Fibroblast of skin of scalp (primary cell): Measurements from ENCODE around the gene ST6GALNAC2.
"Not testable (repeated sequence)": the region's sequence is repeated elsewhere in the genome, so short reads cannot be mapped to it uniquely, and the experiment has no call there.

Experiments
- DNase-seq: peaks from one replicate; pipeline ENCODE4 v3.0.0-alpha.2; 2013

The ST6GALNAC2 gene

DNA sequence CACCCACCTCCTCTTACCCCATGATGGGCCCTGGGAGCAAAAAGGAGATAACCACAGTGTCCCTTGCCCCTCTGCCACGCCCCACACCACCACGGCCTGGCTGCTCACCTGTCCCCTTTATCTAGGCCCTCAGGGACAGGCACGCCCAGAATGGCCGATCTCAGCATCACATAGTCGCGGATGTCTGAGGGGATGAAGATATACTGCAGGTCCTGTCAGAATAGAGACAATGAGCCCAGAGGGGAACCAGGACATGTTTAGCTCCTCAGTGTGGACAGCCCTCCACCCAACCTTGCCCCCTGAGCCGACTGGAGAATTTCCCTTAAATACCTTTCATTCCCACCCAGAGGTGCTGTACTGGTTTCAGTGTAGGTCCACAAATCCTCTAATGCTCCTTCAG is 15.2 kb downstream of the ST6GALNAC2 start:
- no peak for DNase-seq

DNA sequence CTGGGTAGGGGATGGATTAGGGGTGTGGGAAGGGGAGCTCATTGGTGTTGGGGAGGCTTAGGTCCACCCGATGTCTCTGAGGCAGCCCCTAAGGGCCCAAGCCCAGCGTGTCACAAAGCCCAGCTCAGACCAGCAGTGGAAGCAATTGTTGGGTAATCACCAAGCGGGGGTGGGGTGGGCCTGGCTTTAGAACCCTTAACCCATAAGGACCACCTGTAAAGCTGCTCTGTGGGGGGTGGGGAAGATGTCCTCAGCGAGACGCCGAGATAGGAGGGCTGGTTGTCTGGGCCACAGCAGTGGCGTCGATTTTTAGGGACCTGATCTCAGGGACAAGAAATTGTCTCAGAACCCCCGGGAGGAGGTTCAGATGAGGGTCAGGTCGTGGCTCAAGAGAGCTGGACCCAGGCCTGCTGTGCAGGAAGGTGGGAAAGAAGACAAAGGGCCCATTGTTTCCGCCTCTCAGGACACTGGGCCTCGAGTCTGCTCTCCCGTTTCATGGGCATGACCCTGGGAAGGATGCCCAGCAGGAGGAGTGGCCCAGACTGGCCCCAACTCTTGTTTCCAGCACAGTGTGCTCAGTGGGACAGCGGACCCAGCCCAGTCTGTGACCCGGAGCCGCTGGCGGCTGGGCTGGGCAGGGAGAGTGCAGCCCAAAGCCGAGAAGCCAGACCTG is 15.9 kb downstream of the ST6GALNAC2 start:
- no peak for DNase-seq

DNA sequence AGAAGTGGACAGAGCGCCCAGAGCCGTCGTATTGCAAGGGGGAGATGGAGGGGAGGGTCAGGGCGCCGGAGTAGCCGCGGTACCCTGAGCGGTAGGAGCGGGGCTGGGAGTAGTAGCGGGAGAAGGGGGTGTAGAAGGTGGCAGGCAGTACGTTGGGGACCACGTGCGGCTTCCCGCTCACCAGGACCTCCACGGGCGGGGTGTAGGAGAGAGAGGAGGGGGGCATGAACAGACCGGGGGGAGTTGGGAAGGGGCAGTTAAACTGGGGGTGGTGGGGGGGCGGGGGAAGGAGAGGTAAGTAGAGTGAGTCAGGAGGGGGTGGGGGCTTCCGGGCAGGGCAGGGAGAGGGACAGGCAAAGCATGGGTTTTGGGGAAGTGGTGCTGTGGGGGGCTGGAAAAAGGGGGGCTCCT is 16.8 kb downstream of the ST6GALNAC2 start:
- DNase-seq: no peak

DNA sequence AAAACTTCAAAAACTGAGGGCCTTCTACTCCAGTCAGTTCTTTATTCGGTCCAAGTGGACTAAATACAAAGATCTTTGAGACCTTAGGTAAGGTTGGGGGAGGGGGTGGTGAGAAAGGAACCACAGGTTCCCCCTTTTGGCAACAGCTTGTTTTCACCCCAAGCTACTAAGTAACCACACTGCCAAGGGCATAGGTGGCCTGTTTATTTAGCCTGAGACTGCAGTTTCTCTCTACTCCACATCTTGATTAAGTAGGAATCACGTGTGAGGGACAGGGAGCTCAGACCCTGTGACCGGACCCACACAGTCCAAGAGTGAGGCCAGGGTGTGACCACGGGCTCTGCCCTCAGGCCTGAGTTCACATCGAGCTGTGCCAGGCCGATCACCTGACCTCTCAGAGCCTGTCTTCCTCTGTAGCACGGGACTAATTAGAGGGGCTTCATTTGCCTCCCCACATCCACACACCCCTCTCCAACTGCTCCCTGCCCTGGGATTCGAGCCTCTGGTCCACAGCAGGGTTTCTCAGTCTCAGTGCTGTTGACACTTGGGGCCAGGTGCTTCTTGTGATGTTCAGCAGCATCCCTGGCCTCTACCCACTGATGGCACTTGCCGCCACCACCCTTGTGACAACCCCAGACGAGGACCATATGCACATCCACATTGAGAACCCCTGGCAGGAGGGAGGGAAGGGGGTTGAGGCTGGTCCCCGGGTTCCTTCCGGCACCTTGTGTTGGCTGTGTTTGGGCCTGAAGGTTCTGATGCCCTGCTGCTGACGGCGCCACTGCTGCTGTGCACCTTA is 17.8 kb downstream of the ST6GALNAC2 start:
- no peak for DNase-seq

DNA sequence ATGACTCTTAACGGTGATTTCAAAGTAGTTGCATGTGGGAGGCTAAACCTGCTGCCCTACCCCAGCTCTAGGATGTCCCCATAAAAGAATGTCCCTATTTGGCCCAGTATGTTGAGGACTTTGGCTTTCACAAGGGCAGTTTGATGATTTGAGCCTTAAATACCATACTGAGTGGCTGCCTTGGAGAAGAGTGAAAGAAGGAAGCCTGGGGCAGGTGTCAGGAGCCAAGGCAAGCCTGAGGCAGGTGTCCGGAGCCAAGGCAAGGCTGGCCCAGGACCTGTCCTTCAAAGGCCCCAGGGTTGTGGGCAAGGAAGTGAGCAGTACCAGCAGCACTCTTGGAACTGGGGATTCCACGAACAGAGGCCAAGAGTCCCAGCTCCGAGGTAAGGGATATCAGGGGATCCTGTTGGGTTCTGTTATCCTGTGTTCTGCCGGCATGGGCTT is 18.6 kb downstream of the ST6GALNAC2 start:
- DNase-seq: no peak

DNA sequence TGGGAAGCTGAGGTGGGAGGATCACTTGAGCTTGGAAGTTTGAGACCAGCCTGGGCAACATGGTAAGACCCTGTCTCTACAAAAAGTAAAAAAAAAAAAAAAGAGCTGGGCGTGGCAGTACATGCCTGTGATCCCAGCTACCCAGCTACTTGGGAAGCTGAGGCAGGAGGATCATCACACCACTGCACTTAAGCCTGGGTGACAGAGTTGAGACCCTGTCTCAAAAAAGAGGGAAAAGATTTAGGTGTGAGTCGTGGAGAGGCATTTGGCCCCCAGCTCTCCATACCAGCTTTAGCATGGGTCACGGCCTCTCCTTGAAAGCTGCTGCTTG is 19.1 kb downstream of the ST6GALNAC2 start:
- DNase-seq: no peak

DNA sequence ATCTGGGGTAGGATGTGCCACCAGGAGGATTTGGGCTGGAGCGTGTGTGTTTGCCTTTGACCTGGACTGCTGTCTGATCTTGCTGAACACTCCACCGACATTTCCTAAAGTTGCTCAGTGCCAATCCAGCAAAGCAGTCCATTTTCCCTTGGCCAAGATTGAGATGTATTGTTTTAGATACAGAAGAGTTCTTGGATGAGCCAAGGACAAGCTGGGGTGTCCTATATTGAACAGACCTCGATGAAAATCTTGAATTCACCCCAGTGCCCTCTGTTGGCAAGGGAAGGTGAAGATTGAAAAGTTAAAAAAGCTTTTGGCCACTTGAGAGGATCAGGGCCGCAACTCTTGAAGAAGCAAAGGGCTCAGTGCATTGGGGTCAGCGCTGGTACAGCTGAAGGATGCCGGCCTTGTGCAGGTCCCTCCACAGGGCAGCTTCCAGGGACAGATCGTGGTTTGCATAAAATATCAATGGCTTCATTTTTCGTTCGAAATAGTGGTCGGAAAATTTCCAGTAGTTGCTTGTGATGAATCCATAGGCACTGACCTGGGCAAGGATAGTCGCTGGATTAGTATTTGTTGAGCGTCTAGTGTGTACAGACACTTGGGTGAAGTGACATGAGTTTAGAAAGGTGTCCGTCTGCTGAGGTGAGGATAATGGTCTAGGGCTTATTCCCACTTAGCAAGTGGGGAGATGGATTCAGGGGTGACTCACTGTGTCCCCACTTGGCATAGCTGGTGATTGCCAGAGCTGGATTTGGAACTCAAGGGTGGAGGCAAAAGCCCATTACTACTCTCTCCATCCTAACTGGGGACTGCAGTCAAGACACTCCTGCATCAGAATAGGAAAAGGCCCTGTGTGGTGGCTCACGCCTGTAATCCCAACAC is 19.7 kb downstream of the ST6GALNAC2 start:
- no peak for DNase-seq

DNA sequence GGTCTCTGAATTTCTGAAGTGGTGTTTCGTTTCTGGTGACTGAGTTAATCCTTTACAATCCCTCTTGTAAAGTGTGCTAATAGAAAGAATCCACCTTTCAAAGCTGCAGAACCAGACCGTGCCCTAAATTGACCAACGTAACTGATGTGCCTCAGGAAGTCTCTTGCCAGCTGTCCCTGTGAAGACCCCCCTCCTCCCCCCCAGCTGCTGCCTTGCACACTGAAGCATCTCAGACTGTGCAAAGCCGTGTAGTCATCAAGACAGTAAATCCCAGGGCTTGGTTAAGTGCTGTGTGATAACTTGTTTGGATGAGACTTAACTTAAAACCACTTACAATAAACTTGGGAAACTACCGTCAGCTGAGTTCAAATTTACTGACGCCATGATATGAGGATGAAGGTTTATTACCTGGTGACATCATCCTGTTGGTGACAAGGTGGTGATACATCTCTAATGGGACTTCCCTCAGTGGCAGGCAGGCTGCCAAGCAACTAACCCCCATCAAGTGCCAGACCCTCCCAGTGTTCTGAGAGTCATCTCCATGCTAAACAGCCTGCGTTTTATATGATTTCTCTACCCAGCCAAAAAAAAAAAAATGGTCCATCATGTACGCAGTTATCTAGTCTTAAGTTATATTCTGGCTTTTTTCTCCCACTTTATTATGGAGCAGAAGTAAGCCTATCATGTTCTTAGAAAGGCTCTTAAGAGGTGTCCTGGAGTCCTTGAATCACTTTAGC is 20.5 kb downstream of the ST6GALNAC2 start:
- not testable (repeated sequence) for DNase-seq

DNA sequence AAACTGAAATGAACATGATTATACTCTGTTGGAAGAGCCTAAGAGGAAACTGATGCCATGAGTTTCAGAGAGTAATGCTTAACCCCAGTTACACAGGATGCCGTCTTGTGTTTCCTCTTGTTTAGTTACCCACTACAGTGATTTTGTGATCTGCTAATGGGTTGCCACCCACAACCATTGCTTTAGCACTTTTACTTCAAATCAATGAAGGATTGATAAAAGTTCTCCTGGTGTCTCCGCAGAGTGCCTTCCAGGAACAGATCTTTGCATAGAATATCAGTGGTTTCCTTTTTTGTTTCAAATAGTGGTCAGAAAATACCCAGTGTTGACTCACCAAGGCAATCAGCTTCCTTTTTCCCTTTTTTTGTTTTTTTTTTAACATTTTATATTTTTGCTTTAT is 22.3 kb downstream of the ST6GALNAC2 start:
- DNase-seq: not testable (repeated sequence)

DNA sequence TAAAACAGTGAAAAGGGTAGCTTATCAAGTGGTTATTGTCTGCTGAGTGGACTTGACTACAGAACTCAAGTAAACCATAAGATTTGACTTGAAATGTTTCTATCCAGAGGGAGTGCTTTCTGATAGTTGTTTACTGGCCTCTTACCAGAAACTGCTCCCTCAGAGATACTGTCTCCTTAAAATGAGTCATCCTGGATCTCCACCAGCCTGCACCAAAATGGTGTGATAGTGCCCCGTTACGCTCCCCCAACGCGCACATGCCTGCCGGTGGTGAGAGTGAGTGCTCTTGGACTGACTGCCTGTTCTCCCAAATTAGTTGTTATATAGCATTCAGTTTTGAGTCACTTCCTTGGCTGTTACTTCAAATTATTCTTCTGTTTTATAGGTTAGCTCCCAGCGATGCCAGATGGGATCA is 22.9 kb downstream of the ST6GALNAC2 start:
- peak; percentile 53 for DNase-seq

DNA sequence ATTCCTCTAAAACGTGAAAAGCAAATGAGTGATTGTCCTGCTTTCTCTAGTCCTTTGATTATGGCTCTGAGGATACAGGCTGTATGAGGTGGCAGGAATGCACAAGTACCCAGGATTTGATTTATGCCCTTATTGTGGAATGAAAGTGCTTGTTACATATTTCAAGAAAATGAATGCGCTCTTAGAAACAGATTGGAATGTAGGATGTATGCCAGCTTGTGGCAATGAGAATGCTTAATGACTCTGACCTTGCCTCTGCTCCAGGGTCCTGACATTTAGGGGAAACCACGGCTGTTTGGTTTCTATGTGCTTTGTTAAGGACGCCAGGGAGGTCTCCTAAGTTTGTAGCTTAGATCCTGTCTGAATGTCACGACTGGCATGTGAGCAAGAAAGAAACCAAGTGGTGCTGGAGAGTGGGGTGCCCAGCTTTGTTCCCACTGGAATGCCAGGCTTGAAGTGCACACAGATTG is 23.8 kb downstream of the ST6GALNAC2 start:
- DNase-seq: peak; percentile 57

DNA sequence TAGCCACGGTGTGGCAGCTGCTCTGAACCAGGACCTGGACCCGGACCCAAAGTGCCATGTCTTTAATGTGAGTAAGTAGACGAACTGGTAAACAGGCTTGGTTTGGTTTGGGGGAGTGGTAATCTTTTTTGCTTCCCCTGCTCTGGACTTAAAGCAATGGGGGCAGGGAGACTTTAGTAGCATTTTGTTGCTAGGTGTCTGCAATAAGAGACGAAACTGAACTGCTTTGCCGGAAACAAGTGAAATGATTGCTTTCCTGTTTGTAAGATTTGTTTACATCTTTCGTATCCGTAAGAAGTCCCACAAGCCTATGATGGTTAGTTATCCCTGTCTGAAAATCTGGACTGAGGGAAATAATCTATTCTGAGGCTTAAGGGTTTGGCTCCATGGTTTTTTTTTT is 24.3 kb downstream of the ST6GALNAC2 start:
- DNase-seq: no peak

DNA sequence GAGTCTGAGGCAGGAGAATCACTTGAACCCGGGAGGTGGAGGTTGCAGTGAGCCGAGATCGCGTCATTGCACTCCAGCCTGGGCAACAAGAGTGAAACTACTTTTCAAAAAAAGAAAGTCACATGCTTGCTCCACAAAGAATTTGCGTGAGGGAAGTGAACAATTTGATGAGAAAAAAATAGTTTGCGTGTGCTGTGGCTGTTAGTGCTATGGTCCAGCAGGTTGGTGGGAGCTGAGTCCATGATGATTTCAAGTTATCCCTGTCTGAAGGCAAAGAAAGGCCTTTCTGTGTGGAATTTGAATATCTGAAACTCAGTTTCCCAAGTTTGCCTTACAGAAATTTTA is 24.8 kb downstream of the ST6GALNAC2 start:
- no peak for DNase-seq

DNA sequence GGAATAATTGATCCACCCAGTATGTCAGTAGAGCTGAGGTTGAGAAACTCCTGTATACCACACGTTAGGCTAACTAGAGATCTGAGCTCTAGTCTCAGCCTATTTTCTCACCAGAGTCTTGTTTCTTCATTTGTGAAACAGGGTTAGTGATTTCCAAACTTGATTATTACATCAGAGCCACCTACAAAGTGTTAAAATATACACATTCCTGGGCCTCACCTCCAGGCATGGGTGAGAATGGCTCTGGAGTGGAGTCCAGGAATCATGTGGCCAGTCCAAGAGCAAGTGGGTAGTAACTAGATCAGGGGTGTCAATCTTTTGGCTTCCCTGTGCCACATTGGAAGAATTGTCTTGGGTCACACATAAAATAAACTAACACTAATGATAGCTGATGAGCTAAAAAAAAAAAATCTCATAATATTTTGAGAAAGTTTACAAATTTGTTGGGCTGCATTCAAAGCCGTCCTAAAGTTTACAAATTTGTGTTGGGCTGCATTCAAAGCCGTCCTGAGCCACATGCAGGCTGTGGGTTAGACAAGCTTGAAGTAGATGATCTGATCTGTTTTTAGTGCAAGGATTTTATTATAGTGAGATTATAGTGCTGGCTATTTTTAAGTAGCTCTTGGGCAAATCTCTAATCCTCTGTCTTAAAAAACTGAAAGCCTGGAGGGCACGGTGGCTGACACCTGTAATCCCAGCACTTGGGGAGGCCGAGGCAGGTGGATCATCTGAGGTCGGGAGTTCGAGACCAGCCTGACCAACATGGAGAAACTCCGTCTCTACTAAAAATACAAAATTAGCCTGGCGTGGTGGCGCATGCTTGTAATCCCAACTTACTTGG is 25.4 kb downstream of the ST6GALNAC2 start:
- DNase-seq: no peak

DNA sequence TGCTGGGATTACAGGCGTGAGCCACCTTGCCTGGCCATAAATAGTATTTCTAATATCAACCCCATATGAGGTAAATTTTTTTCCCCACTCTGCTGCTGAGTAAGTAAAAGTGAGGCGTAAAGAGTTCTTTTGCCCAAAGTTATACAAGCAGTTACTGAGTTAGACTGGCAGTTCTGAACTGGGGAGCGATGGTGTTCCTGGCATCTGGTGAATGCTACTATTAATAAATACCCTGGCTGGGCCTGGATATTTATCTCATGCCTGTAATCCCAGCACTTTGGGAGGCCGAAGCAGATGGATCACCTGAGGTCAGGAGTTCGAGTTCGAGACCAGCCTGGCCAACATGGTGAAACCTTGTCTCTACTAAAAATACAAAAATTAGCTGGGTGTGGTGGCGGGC is 26.2 kb downstream of the ST6GALNAC2 start:
- not testable (repeated sequence) for DNase-seq

DNA sequence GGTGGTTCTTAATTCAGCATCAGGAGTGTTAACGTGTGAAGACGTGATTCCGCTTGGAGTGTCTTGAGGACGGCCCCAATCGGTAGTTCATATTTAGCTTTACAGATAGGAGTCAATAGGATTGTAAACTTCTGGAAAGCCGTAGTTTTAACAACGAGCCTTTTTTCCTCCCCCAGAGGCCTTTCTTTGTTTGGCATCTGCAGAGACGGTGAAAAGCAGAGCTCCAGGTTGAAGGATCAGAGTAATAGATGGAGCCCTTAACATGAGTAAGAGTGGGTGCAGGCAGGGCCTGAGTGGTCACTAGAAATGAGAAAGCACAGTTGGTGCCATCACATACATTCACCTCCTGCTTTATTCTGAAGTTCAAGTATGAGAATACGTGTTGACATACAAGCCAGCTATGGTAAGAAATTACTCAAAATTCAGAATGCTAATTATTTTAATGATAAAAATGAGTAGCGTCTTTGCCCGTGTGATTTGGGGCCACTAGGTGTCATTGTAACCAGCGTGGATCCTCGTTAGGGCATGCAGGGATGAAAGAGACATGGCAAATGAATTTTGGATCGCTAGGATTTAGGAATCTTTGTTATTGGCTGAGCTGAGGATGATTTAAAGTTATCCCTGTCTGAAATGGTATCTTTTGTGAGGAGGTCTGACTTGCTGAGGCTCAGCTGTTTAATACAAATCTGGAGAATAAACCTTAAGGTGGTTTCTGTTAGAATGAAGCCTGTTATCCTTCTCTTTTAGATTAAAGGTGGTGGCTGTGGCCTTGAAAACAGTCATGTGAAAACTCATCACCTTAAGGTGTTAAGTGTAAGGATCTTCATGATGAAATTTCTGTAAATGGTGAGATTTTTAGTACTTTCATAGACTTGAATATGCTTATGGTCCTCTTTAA is 27.2 kb downstream of the ST6GALNAC2 start:
- DNase-seq: peak; percentile 43

DNA sequence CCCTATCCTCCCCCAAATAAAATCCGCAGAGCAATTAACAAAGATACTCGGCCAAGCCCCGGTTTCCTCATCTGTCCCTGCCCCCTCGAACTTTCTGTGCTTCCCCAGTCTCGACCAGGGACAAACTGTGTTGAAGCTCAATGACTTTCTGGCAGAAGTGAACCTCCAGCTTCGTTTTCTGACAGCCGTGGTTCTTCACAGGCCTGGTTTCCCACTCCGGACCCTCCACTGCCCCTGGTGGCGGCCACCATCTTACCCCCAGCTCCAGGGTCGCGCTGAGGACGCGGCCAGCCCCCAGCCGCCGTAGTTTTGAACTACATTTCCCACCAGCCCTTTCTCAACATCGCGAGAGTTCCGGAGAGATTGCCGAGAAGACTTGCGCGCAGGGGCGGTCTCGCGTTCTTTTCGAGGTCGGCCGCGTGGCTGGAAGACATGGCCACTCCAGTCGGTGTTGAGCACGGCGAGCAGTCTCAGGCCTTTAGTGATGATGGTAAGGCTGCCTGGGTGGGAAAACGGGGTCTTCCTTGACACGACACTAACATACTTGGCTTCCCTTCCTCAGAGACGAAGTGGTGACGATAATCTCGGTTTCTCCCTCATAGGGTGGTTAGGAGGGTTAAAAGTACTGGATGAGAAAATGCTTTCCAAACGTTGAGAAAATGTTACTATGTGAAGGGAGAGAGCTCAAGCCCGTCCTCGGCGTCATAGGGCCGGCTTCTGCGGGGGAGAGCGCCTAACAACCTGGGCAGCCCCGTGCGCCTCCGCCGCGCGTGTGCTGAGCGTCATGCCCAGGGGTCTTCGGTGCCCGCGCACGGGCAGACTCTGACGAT is 28.1 kb downstream of the ST6GALNAC2 start:
- DNase-seq: peak; percentile 98

DNA sequence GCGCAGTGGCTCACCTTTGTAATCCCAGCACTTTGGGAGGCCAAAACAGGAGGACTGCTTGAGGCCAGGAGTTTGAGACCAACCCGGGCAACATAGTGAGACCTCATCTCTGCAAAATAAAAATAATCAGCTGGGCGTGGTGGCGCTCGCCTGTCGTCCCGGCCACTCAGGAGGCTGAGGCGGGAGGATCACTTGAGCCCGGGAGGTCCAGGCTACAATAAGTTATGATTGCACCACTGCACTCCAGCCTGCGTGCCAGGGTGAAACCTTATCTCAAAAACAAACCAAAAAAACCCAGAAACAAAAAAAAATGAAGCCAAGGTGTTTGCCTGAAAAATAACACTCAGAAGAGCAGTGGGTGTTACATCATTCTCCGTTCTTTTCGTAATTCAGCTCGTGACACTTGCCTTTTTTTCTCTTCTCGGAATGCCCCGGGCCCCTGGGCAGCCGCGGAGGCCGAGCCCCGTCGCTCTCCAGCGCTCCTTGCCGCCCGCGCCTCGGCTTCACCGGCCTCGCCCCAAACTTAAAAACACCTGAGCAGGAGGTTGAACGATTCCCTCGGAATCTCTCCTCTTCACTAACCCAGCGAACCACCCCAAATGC is 28.8 kb downstream of the ST6GALNAC2 start:
- no peak for DNase-seq

DNA sequence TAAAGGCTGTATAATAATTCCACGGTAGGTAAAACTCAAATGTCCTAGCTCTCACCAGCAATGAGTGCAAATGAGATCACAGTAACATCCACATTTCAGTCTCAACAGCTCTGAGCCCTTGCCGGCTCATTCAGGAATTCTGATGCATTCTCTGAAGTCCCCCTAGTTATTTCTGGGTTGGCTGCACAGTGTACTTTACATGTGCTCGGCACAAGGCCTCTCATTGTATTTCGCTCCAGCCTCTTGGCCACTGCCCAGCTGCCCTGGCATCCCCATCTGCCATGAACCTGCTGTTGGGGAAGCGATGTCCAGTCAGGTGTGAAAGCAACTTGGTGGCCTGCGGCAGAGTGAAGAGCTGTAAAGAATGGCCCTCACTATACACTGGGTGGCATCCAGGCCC is 31.5 kb downstream of the ST6GALNAC2 start:
- DNase-seq: no peak
